ENCODE data around the gene ZBTB17.

- TF ChIP-seq, protein P1, sequence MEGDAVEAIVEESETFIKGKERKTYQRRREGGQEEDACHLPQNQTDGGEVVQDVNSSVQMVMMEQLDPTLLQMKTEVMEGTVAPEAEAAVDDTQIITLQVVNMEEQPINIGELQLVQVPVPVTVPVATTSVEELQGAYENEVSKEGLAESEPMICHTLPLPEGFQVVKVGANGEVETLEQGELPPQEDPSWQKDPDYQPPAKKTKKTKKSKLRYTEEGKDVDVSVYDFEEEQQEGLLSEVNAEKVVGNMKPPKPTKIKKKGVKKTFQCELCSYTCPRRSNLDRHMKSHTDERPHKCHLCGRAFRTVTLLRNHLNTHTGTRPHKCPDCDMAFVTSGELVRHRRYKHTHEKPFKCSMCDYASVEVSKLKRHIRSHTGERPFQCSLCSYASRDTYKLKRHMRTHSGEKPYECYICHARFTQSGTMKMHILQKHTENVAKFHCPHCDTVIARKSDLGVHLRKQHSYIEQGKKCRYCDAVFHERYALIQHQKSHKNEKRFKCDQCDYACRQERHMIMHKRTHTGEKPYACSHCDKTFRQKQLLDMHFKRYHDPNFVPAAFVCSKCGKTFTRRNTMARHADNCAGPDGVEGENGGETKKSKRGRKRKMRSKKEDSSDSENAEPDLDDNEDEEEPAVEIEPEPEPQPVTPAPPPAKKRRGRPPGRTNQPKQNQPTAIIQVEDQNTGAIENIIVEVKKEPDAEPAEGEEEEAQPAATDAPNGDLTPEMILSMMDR (IDR thresholded peaks at IDR 0.05): no peak
- TF ChIP-seq BHLHE40 (IDR thresholded peaks at IDR 0.05; ENCODE audit: low read depth, low read length) (no peak), RARB (CRISPR knock-in tag; IDR thresholded peaks at IDR 0.05) (no peak), EP300 (IDR thresholded peaks at IDR 0.05) (no peak), POLR2A (IDR thresholded peaks at IDR 0.05; ENCODE audit: low read length) (no peak), EHMT2 (IDR thresholded peaks at IDR 0.05; ENCODE audit: low read depth) (no peak), HOXB5 (CRISPR knock-in tag; IDR thresholded peaks at IDR 0.05) (no peak), E2F6 (IDR thresholded peaks at IDR 0.05; ENCODE audit: borderline replicate concordance, low read depth) (no peak), RFX5 (IDR thresholded peaks at IDR 0.05) (no peak), JUN (IDR thresholded peaks at IDR 0.05) (no peak), CBX2 (IDR thresholded peaks at IDR 0.05; ENCODE audit: borderline replicate concordance, low read depth) (no peak), NPAS2 (CRISPR knock-in tag; IDR thresholded peaks at IDR 0.05; ENCODE audit: borderline replicate concordance) (no peak)
- TF ChIP-seq, protein P2, sequence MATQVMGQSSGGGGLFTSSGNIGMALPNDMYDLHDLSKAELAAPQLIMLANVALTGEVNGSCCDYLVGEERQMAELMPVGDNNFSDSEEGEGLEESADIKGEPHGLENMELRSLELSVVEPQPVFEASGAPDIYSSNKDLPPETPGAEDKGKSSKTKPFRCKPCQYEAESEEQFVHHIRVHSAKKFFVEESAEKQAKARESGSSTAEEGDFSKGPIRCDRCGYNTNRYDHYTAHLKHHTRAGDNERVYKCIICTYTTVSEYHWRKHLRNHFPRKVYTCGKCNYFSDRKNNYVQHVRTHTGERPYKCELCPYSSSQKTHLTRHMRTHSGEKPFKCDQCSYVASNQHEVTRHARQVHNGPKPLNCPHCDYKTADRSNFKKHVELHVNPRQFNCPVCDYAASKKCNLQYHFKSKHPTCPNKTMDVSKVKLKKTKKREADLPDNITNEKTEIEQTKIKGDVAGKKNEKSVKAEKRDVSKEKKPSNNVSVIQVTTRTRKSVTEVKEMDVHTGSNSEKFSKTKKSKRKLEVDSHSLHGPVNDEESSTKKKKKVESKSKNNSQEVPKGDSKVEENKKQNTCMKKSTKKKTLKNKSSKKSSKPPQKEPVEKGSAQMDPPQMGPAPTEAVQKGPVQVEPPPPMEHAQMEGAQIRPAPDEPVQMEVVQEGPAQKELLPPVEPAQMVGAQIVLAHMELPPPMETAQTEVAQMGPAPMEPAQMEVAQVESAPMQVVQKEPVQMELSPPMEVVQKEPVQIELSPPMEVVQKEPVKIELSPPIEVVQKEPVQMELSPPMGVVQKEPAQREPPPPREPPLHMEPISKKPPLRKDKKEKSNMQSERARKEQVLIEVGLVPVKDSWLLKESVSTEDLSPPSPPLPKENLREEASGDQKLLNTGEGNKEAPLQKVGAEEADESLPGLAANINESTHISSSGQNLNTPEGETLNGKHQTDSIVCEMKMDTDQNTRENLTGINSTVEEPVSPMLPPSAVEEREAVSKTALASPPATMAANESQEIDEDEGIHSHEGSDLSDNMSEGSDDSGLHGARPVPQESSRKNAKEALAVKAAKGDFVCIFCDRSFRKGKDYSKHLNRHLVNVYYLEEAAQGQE (IDR thresholded peaks at IDR 0.05): no peak
These were observed 7.7 kb downstream of the ZBTB17 start for GRCh38 chr1:15968172-15968571.
